GDM1 (cell line): Measurements from ENCODE around the gene ECHDC1.
"Not testable (repeated sequence)": the region's sequence is repeated elsewhere in the genome, so short reads cannot be mapped to it uniquely, and the experiment has no call there.

Experiments
- DNase-seq: peaks from one replicate; lab custom pipeline; 2025; lab: John Stamatoyannopoulos, UW

Gene ECHDC1

GRCh38 chr6:127342296-127342945 lies 988 bp downstream of the ECHDC1 start:
- no peak for DNase-seq

- DNase-seq = no peak
These were observed 1.8 kb downstream of the ECHDC1 start for GRCh38 chr6:127341471-127342202.

GRCh38 chr6:127340171-127340570 lies 3.2 kb downstream of the ECHDC1 start:
- no peak for DNase-seq

- no peak for DNase-seq
These were observed 4.5 kb downstream of the ECHDC1 start for GRCh38 chr6:127338936-127339335.

GRCh38 chr6:127332383-127332961 lies 10.9 kb downstream of the ECHDC1 start:
- DNase-seq = no peak

GRCh38 chr6:127331256-127331655 lies 12.2 kb downstream of the ECHDC1 start:
- not testable (repeated sequence) for DNase-seq

- no peak for DNase-seq
These were observed 15.3 kb downstream of the ECHDC1 start for GRCh38 chr6:127328043-127328609.

- no peak for DNase-seq
These were observed 23.7 kb downstream of the ECHDC1 start for GRCh38 chr6:127319686-127320085.

- DNase-seq = no peak
These were observed 25.9 kb downstream of the ECHDC1 start for GRCh38 chr6:127317388-127318128.

GRCh38 chr6:127305741-127306140 lies 37.7 kb downstream of the ECHDC1 start:
- no peak for DNase-seq

GRCh38 chr6:127303917-127304316 lies 39.5 kb downstream of the ECHDC1 start:
- DNase-seq = no peak

- no peak for DNase-seq
These were observed 40.4 kb downstream of the ECHDC1 start for GRCh38 chr6:127302728-127303660.

GRCh38 chr6:127301199-127301700 lies 42.2 kb downstream of the ECHDC1 start:
- DNase-seq = no peak

GRCh38 chr6:127300411-127300810 lies 43.0 kb downstream of the ECHDC1 start:
- no peak for DNase-seq

- DNase-seq = no peak
These were observed 43.7 kb downstream of the ECHDC1 start for GRCh38 chr6:127299522-127300240.

- DNase-seq = no peak
These were observed 44.9 kb downstream of the ECHDC1 start for GRCh38 chr6:127298475-127298874.

- DNase-seq = no peak
These were observed 45.8 kb downstream of the ECHDC1 start for GRCh38 chr6:127297502-127298070.

GRCh38 chr6:127291495-127291894 lies 51.9 kb downstream of the ECHDC1 start:
- no peak for DNase-seq

GRCh38 chr6:127290391-127291265 lies 52.8 kb downstream of the ECHDC1 start:
- DNase-seq = no peak
